Fibroblast of lung (primary cell): ENCODE data around the gene SLC24A3. TPM values are rescaled to one million over a fixed set of nuclear protein-coding genes. Genes with fewer than 3 reads are reported as not detected.
A peak's percentile ranks its signal among the peaks of the same experiment; 100 is the strongest.

Experiments used
- DNase-seq, 2 donors: peaks; one replicate each; pipeline versions ENCODE4 v3.0.0 to v3.0.0-alpha.2; 2010; ENCODE audit warnings: low read depth in 2 of 2
- H2AFZ ChIP-seq: 2 replicates; pipeline ENCODE4 v1.5.1; 2012; ENCODE audit warnings: low read length, control low read depth, inconsistent platforms
- H3K27ac ChIP-seq: 2 replicates; pipeline ENCODE4 v1.5.1; 2011; ENCODE audit warnings: low read length, control low read depth; ENCODE audit not compliant: insufficient read depth
- H3K27me3 ChIP-seq: 2 replicates; pipeline ENCODE4 v1.5.1; 2011; ENCODE audit warnings: mild to moderate bottlenecking, low read length; ENCODE audit not compliant: control insufficient read depth, insufficient read depth
- H3K36me3 ChIP-seq: 2 replicates; pipeline ENCODE4 v1.5.1; 2011; ENCODE audit warnings: low read length; ENCODE audit not compliant: control insufficient read depth, insufficient read depth
- H3K4me1 ChIP-seq: 2 replicates; pipeline ENCODE4 v1.5.1; 2011; ENCODE audit warnings: low read length; ENCODE audit not compliant: control insufficient read depth, insufficient read depth; ENCODE audit errors: extremely low read depth
- H3K4me2 ChIP-seq: 2 replicates; pipeline ENCODE4 v1.5.1; 2011; ENCODE audit warnings: low read length, control low read depth; ENCODE audit not compliant: insufficient read depth; ENCODE audit errors: extremely low read depth
- H3K4me3 ChIP-seq, 4 experiments: fragments of 200-600 bp in 1 of 4; sonication (generic) in 1 of 4; replicated peaks in 1 of 4; 2 replicates each; pipeline ENCODE4 v1.5.1; 2011 to 2016; ENCODE audit warnings: low read length in 4 of 4, low read depth in 3 of 4, mild to moderate bottlenecking in 3 of 4, control low read depth in 2 of 4, inconsistent platforms in 1 of 4, mixed read lengths in 1 of 4; ENCODE audit not compliant: insufficient read depth in 1 of 4; ENCODE audit errors: control extremely low read depth in 1 of 4
- H3K79me2 ChIP-seq: 2 replicates; pipeline ENCODE4 v1.5.1; 2012; ENCODE audit warnings: mild to moderate bottlenecking, low read length, inconsistent platforms; ENCODE audit not compliant: control insufficient read depth, insufficient read depth
- H3K9ac ChIP-seq: 2 replicates; pipeline ENCODE4 v1.5.1; 2011; ENCODE audit warnings: mild to moderate bottlenecking, low read length, control low read depth; ENCODE audit not compliant: insufficient read depth
- H3K9me3 ChIP-seq: 2 replicates; pipeline ENCODE4 v1.5.1; 2012; ENCODE audit warnings: low read depth, low read length; ENCODE audit not compliant: control insufficient read depth, insufficient read depth
- H4K20me1 ChIP-seq: 2 replicates; pipeline ENCODE4 v1.5.1; 2011; ENCODE audit warnings: low read length; ENCODE audit not compliant: control insufficient read depth, insufficient read depth; ENCODE audit errors: extremely low read depth
- EZH2 ChIP-seq: IDR thresholded peaks from 2 replicates; pipeline ENCODE4 v1.5.1; 2012; ENCODE audit warnings: low read length, control low read depth, mild to moderate bottlenecking; ENCODE audit errors: missing control alignments
- polyA plus RNA-seq, 2 donors: library from polyadenylated mRNA; depleted of rRNA in 1 of 2; stranded (reverse) in 1 of 2; unstranded in 1 of 2; fragments of >200 nt; gene quantifications; 2 replicates each; pipeline ENCODE4 v1.2.1, GENCODE V29; 2011 to 2012; ENCODE audit warnings: missing spikeins in 1 of 2
- total RNA-seq: library from RNA; depleted of rRNA; stranded (reverse); fragments of >200 nt; gene quantifications from 2 replicates; pipeline ENCODE4 v1.2.1, GENCODE V29; 2014
- TF ChIP-seq, protein P1 (sequence below), 2 donors: IDR thresholded peaks in 1 of 2; conservative IDR thresholded peaks in 1 of 2; 1 replicate in 1 of 2; 2 replicates in 1 of 2; pipeline ENCODE4 v1.5.1; 2011 to 2012; ENCODE audit warnings: low read length in 2 of 2, control low read depth in 1 of 2, inconsistent platforms in 1 of 2, low read depth in 1 of 2, mild to moderate bottlenecking in 1 of 2

The SLC24A3 gene
- total and polyA plus RNA-seq, 2 donors (not counting 1 experiment from before 2014, with no cell fraction given): 0.03 to 1.8 TPM

DNA sequence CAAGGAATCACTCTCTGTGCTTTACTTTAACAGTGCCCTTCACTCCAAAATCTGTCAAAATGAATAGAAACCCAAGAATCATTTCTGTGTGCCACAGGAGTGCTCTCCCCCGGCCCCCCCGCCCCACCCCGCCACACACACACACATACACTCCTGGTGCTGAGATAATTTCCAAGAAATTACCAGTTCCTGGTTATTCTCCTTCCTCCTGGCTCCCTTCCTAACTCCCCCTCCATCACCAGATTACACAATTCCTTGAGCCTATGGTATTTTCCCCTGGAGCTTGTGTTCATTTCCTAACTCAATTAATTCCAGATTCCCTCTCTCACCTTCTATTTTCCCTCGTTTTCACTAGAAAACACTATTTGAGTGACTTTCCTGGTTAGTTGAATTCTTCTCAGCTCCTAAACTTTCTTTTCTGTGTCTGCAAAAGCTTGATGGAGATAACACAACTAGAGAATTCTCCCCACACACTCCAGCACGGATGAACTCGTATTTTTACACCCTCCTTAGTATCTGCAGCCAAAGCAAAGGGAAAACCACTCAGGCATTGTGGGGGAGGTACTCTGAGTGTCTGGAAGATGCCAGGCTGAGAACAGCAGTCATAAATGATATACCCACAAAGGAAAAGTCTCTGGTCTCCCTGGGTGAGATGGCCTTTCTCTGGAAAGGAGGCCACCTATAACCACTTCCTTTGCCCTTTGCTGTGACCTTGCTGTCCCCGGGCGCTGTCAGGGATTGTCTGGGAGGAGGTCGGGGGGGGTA, 1.9 kb upstream of the SLC24A3 start:
- peaks cover 29% of the 10 kb centered on the region for H3K27me3 ChIP-seq
- no peak for DNase-seq
- no peak overlapping the region for H2AFZ ChIP-seq

DNA sequence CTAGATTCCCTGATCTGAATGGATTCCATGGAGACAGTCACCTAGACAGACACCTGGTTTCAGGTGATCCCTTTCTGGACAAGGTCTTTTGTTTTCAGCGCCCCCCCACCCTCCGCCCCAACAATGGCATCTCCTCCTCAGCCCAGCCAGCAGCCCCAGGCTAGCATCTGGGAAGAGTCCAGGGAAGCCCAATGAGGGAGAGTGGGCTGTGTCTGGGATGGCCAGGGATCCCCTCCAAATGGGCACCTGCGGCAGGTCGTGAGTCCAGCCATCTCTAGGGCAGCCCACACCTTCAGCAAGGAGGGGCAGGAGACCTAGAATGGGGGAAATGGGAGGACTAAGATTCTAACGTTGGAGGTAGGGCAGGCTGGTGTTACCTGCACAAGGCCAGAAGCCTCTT, 1.2 kb upstream of the SLC24A3 start:
- no peak overlapping the region for H3K4me3 ChIP-seq
- no peak overlapping the region for H3K9ac ChIP-seq
- no peaks in the 10 kb centered on the region for H3K36me3 ChIP-seq
- DNase-seq: no peak
- TF ChIP-seq, protein P1, sequence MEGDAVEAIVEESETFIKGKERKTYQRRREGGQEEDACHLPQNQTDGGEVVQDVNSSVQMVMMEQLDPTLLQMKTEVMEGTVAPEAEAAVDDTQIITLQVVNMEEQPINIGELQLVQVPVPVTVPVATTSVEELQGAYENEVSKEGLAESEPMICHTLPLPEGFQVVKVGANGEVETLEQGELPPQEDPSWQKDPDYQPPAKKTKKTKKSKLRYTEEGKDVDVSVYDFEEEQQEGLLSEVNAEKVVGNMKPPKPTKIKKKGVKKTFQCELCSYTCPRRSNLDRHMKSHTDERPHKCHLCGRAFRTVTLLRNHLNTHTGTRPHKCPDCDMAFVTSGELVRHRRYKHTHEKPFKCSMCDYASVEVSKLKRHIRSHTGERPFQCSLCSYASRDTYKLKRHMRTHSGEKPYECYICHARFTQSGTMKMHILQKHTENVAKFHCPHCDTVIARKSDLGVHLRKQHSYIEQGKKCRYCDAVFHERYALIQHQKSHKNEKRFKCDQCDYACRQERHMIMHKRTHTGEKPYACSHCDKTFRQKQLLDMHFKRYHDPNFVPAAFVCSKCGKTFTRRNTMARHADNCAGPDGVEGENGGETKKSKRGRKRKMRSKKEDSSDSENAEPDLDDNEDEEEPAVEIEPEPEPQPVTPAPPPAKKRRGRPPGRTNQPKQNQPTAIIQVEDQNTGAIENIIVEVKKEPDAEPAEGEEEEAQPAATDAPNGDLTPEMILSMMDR (conservative IDR thresholded peaks at IDR 0.05 in 1 of 2, IDR thresholded peaks at IDR 0.05 in 1 of 2; ENCODE audit: low read depth in 1 of 2, low read length in 2 of 2): no peak
- no peak for TF ChIP-seq EZH2
- no peaks in the 10 kb centered on the region for H4K20me1 ChIP-seq
- H3K4me1 ChIP-seq: no peaks in the 10 kb centered on the region
- no peak overlapping the region for H2AFZ ChIP-seq
- H3K27ac ChIP-seq: no peak overlapping the region
- H3K9me3 ChIP-seq: no peaks in the 10 kb centered on the region
- no peaks in the 10 kb centered on the region for H3K79me2 ChIP-seq
- H3K27me3 ChIP-seq: peaks cover 29% of the 10 kb centered on the region
- no peak overlapping the region for H3K4me2 ChIP-seq

More for the DNA sequence above, 1.9 kb upstream of the SLC24A3 start:
- no peak overlapping the region for H3K9ac ChIP-seq
- no peak overlapping the region for H3K4me3 ChIP-seq
- H3K4me2 ChIP-seq: no peak overlapping the region
- H3K4me1 ChIP-seq: no peaks in the 10 kb centered on the region
- no peaks in the 10 kb centered on the region for H3K9me3 ChIP-seq
- no peaks in the 10 kb centered on the region for H4K20me1 ChIP-seq
- TF ChIP-seq, protein P1 (conservative IDR thresholded peaks at IDR 0.05 in 1 of 2, IDR thresholded peaks at IDR 0.05 in 1 of 2; ENCODE audit: low read depth in 1 of 2, low read length in 2 of 2): no peak
- no peak for TF ChIP-seq EZH2
- H3K79me2 ChIP-seq: no peaks in the 10 kb centered on the region
- H3K36me3 ChIP-seq: no peaks in the 10 kb centered on the region
- H3K27ac ChIP-seq: no peak overlapping the region

DNA sequence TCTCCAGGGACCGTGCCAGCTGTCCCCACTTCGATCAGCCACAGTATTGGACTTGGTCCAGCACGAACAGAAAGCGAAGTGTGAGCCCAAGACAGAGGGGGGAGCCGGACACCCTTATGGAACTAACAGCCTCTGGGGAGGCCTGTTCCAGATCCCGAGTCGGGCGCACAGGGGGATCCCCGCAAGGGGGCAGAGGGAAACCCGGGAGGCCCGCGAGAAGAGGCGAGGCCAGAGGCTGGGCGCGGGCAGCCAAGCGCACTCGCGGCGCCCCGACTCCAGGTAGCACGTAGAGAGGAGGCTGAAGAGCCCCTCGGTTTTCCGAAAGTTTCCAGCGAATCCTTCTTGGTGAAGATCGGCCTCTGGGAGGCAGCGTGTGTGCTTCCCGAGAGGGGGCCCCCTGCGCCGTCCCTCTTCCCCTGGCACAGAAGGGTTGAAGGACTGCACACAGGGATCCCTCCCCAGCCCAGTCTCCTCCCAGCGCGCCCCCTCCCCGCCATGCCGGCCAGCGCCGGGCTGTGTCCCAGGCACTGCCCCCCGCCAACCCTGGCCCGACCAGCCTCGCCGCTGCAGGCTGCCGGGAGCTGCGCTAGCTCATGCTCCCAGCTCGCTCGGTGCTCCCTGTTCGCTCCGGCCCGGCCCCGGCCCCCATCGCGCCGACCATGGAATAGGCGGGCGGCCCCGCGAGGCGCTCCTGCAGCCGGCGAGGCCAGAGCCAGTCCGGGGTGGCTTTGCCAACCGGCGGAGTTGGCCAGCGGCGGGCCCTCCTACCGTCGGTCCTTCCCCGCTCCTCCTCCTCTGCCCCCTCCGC, 577 bp upstream of the SLC24A3 start:
- Histone ChIP-seq H3K4me1 (no peaks in the 10 kb centered on the region), H3K9me3 (no peaks in the 10 kb centered on the region), H3K27me3 (peaks cover 29% of the 10 kb centered on the region), H4K20me1 (no peaks in the 10 kb centered on the region), H2AFZ (no peak overlapping the region), H3K36me3 (no peaks in the 10 kb centered on the region), H3K79me2 (no peaks in the 10 kb centered on the region), H3K4me2 (peak overlapping the region; percentile 35), H3K27ac (no peak overlapping the region), H3K9ac (no peak overlapping the region), H3K4me3 (peak overlapping the region in 1 of 4 experiments; percentile 14)
- TF ChIP-seq EZH2: peak; percentile 49
- TF ChIP-seq, protein P1 (conservative IDR thresholded peaks at IDR 0.05 in 1 of 2, IDR thresholded peaks at IDR 0.05 in 1 of 2; ENCODE audit: low read depth in 1 of 2, low read length in 2 of 2): peak in 1 of 2 donors; percentile 14
- DNase-seq: peak in 1 of 2 donors; percentile 2
